ENCODE data around the gene SEMA3E. TPM values are rescaled to one million over a fixed set of nuclear protein-coding genes. Genes with fewer than 3 reads are reported as not detected.
"Not testable (repeated sequence)": the region's sequence is repeated elsewhere in the genome, so short reads cannot be mapped to it uniquely, and the experiment has no call there.

SEMA3E gene
- total RNA-seq, 1 donor = 1.4 TPM

DNA sequence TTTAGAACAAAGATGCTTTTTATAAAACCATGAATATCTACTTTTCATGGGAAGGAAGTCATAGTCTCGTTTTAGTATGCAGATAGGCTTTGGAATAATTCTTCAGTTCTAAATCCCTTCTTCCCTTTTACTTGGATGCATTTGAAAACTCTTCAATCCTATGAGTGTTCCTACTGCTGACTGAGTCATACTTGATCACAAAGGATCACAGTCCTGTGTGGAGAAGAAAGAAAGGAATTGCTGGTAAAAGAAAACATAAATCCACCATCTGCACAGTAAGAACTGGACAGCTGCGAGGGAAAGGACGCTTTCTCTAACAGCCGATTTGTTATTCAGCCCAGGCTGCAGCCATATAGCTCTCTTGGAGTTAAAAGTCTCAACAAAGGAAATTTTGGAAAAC lies 209.9 kb downstream of the SEMA3E start:
- no peak overlapping the region for H3K4me3 ChIP-seq (ENCODE audit: insufficient read depth, low read length)

GRCh38 chr7:83430289-83430688 lies 218.7 kb downstream of the SEMA3E start:
- H3K36me3 ChIP-seq (ENCODE audit: insufficient read depth, low read length); H3K27me3 ChIP-seq (ENCODE audit: insufficient read depth, low read length); H2AFZ ChIP-seq (ENCODE audit: low read length); H3K4me1 ChIP-seq (ENCODE audit: insufficient read depth, low read length); DNase-seq (ENCODE audit: insufficient read length, low spot score, missing footprints); H3K9me3 ChIP-seq (ENCODE audit: low read depth, low read length); H3K4me2 ChIP-seq (ENCODE audit: insufficient read depth, low read length); H3K79me2 ChIP-seq (ENCODE audit: insufficient read depth, low read length); H3K4me3 ChIP-seq (ENCODE audit: insufficient read depth, low read length); H3K27ac ChIP-seq (ENCODE audit: low read depth, low read length); H4K20me1 ChIP-seq (ENCODE audit: insufficient read depth, low read length): not testable (repeated sequence)

More for the DNA sequence above, 209.9 kb downstream of the SEMA3E start:
- Histone ChIP-seq H4K20me1 (ENCODE audit: insufficient read depth, low read length) (no peaks in the 10 kb centered on the region), H3K4me2 (ENCODE audit: insufficient read depth, low read length) (no peak overlapping the region), H3K27me3 (ENCODE audit: insufficient read depth, low read length) (peaks cover 2% of the 10 kb centered on the region), H3K27ac (ENCODE audit: low read depth, low read length) (no peak overlapping the region), H3K79me2 (ENCODE audit: insufficient read depth, low read length) (no peaks in the 10 kb centered on the region), H3K36me3 (ENCODE audit: insufficient read depth, low read length) (no peaks in the 10 kb centered on the region), H3K4me1 (ENCODE audit: insufficient read depth, low read length) (no peaks in the 10 kb centered on the region), H3K9me3 (ENCODE audit: low read depth, low read length) (no peaks in the 10 kb centered on the region), H2AFZ (ENCODE audit: low read length) (no peak overlapping the region)
- TF ChIP-seq, protein P1, sequence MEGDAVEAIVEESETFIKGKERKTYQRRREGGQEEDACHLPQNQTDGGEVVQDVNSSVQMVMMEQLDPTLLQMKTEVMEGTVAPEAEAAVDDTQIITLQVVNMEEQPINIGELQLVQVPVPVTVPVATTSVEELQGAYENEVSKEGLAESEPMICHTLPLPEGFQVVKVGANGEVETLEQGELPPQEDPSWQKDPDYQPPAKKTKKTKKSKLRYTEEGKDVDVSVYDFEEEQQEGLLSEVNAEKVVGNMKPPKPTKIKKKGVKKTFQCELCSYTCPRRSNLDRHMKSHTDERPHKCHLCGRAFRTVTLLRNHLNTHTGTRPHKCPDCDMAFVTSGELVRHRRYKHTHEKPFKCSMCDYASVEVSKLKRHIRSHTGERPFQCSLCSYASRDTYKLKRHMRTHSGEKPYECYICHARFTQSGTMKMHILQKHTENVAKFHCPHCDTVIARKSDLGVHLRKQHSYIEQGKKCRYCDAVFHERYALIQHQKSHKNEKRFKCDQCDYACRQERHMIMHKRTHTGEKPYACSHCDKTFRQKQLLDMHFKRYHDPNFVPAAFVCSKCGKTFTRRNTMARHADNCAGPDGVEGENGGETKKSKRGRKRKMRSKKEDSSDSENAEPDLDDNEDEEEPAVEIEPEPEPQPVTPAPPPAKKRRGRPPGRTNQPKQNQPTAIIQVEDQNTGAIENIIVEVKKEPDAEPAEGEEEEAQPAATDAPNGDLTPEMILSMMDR (IDR thresholded peaks at IDR 0.05; ENCODE audit: extremely low read depth, low read depth, low read length) = no peak
- DNase-seq (ENCODE audit: insufficient read length, low spot score, missing footprints) = no peak

GRCh38 chr7:83429493-83429892 lies 219.4 kb downstream of the SEMA3E start:
- DNase-seq (ENCODE audit: insufficient read length, low spot score, missing footprints) = no peak
- no peaks in the 10 kb centered on the region for H3K4me1 ChIP-seq (ENCODE audit: insufficient read depth, low read length)
- no peaks in the 10 kb centered on the region for H3K79me2 ChIP-seq (ENCODE audit: insufficient read depth, low read length)
- no peaks in the 10 kb centered on the region for H3K27me3 ChIP-seq (ENCODE audit: insufficient read depth, low read length)
- TF ChIP-seq, protein P1 (IDR thresholded peaks at IDR 0.05; ENCODE audit: extremely low read depth, low read depth, low read length) = no peak
- H3K27ac ChIP-seq (ENCODE audit: low read depth, low read length) = no peak overlapping the region
- no peak overlapping the region for H3K4me2 ChIP-seq (ENCODE audit: insufficient read depth, low read length)
- H3K9me3 ChIP-seq (ENCODE audit: low read depth, low read length) = no peaks in the 10 kb centered on the region
- H3K4me3 ChIP-seq (ENCODE audit: insufficient read depth, low read length) = no peak overlapping the region
- no peaks in the 10 kb centered on the region for H3K36me3 ChIP-seq (ENCODE audit: insufficient read depth, low read length)
- no peaks in the 10 kb centered on the region for H4K20me1 ChIP-seq (ENCODE audit: insufficient read depth, low read length)
- no peak overlapping the region for H2AFZ ChIP-seq (ENCODE audit: low read length)

DNA sequence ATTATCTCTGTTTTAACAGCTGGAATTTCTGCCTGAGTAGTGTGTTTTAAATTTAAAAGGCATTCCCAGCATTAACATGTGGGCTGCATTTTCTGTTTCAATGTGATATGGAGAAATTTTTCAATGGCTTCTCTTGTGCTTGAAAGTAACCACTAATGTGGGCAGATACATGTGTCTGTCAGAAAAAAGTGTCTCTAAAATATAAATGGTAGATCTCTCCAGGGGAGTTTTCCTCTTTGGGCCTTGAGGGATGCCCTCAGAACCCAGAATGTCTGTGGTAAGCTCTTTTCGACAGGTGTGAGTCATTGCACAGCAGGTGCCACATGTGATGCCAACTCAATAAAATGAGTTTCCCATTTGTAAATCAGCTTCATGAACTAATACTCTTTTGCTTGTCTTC lies 221.1 kb downstream of the SEMA3E start:
- DNase-seq (ENCODE audit: insufficient read length, low spot score, missing footprints) = no peak
- Histone ChIP-seq H3K79me2 (ENCODE audit: insufficient read depth, low read length) (no peaks in the 10 kb centered on the region), H3K36me3 (ENCODE audit: insufficient read depth, low read length) (no peaks in the 10 kb centered on the region), H2AFZ (ENCODE audit: low read length) (no peak overlapping the region), H3K9me3 (ENCODE audit: low read depth, low read length) (no peaks in the 10 kb centered on the region), H3K27ac (ENCODE audit: low read depth, low read length) (no peak overlapping the region), H3K4me3 (ENCODE audit: insufficient read depth, low read length) (no peak overlapping the region), H3K27me3 (ENCODE audit: insufficient read depth, low read length) (no peaks in the 10 kb centered on the region), H3K4me2 (ENCODE audit: insufficient read depth, low read length) (no peak overlapping the region), H3K4me1 (ENCODE audit: insufficient read depth, low read length) (no peaks in the 10 kb centered on the region), H4K20me1 (ENCODE audit: insufficient read depth, low read length) (no peaks in the 10 kb centered on the region)
- TF ChIP-seq, protein P1 (IDR thresholded peaks at IDR 0.05; ENCODE audit: extremely low read depth, low read depth, low read length) = no peak
